Neural cell (in vitro differentiated cells): ENCODE data around the gene SLC22A2. TPM values are rescaled to one million over a fixed set of nuclear protein-coding genes. Genes with fewer than 3 reads are reported as not detected.

ENCODE experiments used
- H2AFZ ChIP-seq: fragments of 200-600, 300-800 bp; sonication (generic), shearing (Covaris generic); 2 replicates; pipeline ENCODE4 v1.6.0; 2014; ENCODE audit warnings: low read depth, mild to moderate bottlenecking, antibody characterized with exemption, low read length, moderate library complexity
- H3F3A ChIP-seq: fragments of 200-600 bp; shearing (Covaris generic); 2 replicates; pipeline ENCODE4 v1.6.1; 2016; ENCODE audit warnings: mild to moderate bottlenecking, moderate library complexity, mixed read lengths, antibody characterized with exemption, low read length; ENCODE audit not compliant: insufficient read depth, poor library complexity, severe bottlenecking
- H3K27ac ChIP-seq: fragments of 200-600, 300-800 bp; sonication (generic), shearing (Covaris generic); 2 replicates; pipeline ENCODE4 v1.5.1; 2014; ENCODE audit warnings: mild to moderate bottlenecking, low read length, moderate library complexity
- H3K27me3 ChIP-seq: fragments of 300-800, 200-600 bp; sonication (generic), shearing (Covaris generic); 2 replicates; pipeline ENCODE4 v1.6.0; 2014; ENCODE audit warnings: mild to moderate bottlenecking, low read depth, low read length, moderate library complexity; ENCODE audit not compliant: insufficient read depth
- H3K36me3 ChIP-seq: fragments of 300-800, 200-600 bp; sonication (generic), shearing (Covaris generic); 2 replicates; pipeline ENCODE4 v1.5.1; 2014; ENCODE audit warnings: mild to moderate bottlenecking, antibody characterized with exemption, low read length, moderate library complexity; ENCODE audit not compliant: insufficient read depth
- H3K4me2 ChIP-seq: fragments of 300-800, 200-600 bp; sonication (generic), shearing (Covaris generic); 2 replicates; pipeline ENCODE4 v1.6.0; 2014; ENCODE audit warnings: mild to moderate bottlenecking, low read length
- H3K4me3 ChIP-seq: fragments of 300-800, 200-600 bp; sonication (generic), shearing (Covaris generic); 2 replicates; pipeline ENCODE4 v1.5.1; 2014; ENCODE audit warnings: mild to moderate bottlenecking, low read length, moderate library complexity
- H3K79me2 ChIP-seq: fragments of 200-600 bp; shearing (Covaris generic); replicated peaks from 2 replicates; pipeline ENCODE4 v1.6.0; 2014; ENCODE audit warnings: mild to moderate bottlenecking, low read length, moderate library complexity; ENCODE audit not compliant: insufficient read depth
- H3K9ac ChIP-seq: fragments of 300-800, 200-600 bp; sonication (generic), shearing (Covaris generic); 2 replicates; pipeline ENCODE4 v1.6.1; 2016; ENCODE audit warnings: mild to moderate bottlenecking, low read length, mixed read lengths
- H3K9me2 ChIP-seq: fragments of 200-600 bp; shearing (Covaris generic); 2 replicates; pipeline ENCODE4 v1.6.1; 2016; ENCODE audit warnings: mild to moderate bottlenecking, low read length, mixed read lengths; ENCODE audit not compliant: insufficient read depth
- H3K9me3 ChIP-seq: fragments of 200-600, 300-800 bp; sonication (generic), shearing (Covaris generic); 2 replicates; pipeline ENCODE4 v1.6.1; 2016; ENCODE audit warnings: mild to moderate bottlenecking, mixed run types, low read length, moderate library complexity, mixed read lengths
- H4K20me1 ChIP-seq: fragments of 200-600 bp; shearing (Covaris generic); 2 replicates; pipeline ENCODE4 v1.6.1; 2016; ENCODE audit warnings: mild to moderate bottlenecking, mixed run types; ENCODE audit not compliant: insufficient read depth
- EP300 ChIP-seq: fragments of 450-650 bp; conservative IDR thresholded peaks from 2 replicates; pipeline ENCODE4 v1.6.1; 2014; ENCODE audit warnings: antibody characterized with exemption, mild to moderate bottlenecking, moderate library complexity; ENCODE audit not compliant: poor library complexity, severe bottlenecking
- EZH2 ChIP-seq: fragments of 200-600, 300-800 bp; shearing (Covaris generic), sonication (generic); IDR thresholded peaks from 2 replicates; pipeline ENCODE4 v1.6.1; 2014; ENCODE audit warnings: antibody characterized with exemption, low read length, borderline replicate concordance, mild to moderate bottlenecking; ENCODE audit not compliant: insufficient read depth, poor library complexity, severe bottlenecking
- MXI1 ChIP-seq: fragments of 450-650 bp; conservative IDR thresholded peaks from 2 replicates; pipeline ENCODE4 v1.6.1; 2014; ENCODE audit warnings: antibody characterized with exemption, mild to moderate bottlenecking; ENCODE audit not compliant: poor library complexity, severe bottlenecking
- POLR2AphosphoS5 ChIP-seq: IDR thresholded peaks from 2 replicates; pipeline ENCODE4 v1.6.1; 2012
- RAD21 ChIP-seq: fragments of 450-650 bp; conservative IDR thresholded peaks from 2 replicates; pipeline ENCODE4 v1.6.1; 2014; ENCODE audit warnings: antibody characterized with exemption, mild to moderate bottlenecking, moderate library complexity
- SMC3 ChIP-seq: fragments of 450-650 bp; conservative IDR thresholded peaks from 2 replicates; pipeline ENCODE4 v1.6.1; 2014; ENCODE audit warnings: antibody characterized with exemption, mild to moderate bottlenecking, moderate library complexity; ENCODE audit not compliant: poor library complexity
- TAF1 ChIP-seq: IDR thresholded peaks from 2 replicates; pipeline ENCODE4 v1.6.1; 2012; ENCODE audit warnings: low read depth
- polyA plus RNA-seq: library from polyadenylated mRNA; depleted of rRNA; stranded (reverse); fragments of >200 nt; gene quantifications from 2 replicates; pipeline ENCODE4 v1.2.3, GENCODE V29; 2014
- TF ChIP-seq, protein P1 (sequence below): fragments of 450-650 bp; IDR thresholded peaks from 2 replicates; pipeline ENCODE4 v1.5.1; 2014; ENCODE audit warnings: antibody characterized with exemption, mild to moderate bottlenecking, moderate library complexity; ENCODE audit not compliant: poor library complexity, severe bottlenecking
- TF ChIP-seq, protein P2 (sequence below): IDR thresholded peaks from 2 replicates; pipeline ENCODE4 v1.6.1; 2012; ENCODE audit warnings: borderline replicate concordance

SLC22A2 gene
- polyA plus RNA-seq, 1 donor from 2014 or later = not detected

DNA sequence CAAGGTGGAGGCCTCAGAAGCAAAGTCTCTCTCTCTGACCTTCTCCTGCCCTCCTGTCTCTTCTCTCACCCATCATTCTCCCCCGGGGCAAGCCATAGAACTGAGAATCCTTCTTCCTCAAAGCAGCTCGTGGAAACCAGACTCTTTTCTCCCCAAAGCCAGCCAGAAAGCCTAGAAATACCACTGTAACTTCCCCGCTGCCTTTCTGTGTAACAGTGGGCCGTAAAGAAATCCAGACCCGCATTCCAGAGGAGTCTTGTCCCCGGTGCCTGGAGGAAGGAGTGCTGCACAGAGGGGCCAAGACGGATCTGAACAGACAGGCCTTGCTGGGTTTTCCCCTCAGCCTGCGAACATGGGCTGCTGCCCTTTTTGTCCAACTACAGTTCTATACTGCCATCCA, 977 bp upstream of the SLC22A2 start:
- TF ChIP-seq MXI1 (no peak), RAD21 (no peak), EP300 (no peak), TAF1 (no peak), SMC3 (no peak), POLR2AphosphoS5 (no peak), EZH2 (no peak)
- TF ChIP-seq, protein P1, sequence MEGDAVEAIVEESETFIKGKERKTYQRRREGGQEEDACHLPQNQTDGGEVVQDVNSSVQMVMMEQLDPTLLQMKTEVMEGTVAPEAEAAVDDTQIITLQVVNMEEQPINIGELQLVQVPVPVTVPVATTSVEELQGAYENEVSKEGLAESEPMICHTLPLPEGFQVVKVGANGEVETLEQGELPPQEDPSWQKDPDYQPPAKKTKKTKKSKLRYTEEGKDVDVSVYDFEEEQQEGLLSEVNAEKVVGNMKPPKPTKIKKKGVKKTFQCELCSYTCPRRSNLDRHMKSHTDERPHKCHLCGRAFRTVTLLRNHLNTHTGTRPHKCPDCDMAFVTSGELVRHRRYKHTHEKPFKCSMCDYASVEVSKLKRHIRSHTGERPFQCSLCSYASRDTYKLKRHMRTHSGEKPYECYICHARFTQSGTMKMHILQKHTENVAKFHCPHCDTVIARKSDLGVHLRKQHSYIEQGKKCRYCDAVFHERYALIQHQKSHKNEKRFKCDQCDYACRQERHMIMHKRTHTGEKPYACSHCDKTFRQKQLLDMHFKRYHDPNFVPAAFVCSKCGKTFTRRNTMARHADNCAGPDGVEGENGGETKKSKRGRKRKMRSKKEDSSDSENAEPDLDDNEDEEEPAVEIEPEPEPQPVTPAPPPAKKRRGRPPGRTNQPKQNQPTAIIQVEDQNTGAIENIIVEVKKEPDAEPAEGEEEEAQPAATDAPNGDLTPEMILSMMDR = no peak
- TF ChIP-seq, protein P2, sequence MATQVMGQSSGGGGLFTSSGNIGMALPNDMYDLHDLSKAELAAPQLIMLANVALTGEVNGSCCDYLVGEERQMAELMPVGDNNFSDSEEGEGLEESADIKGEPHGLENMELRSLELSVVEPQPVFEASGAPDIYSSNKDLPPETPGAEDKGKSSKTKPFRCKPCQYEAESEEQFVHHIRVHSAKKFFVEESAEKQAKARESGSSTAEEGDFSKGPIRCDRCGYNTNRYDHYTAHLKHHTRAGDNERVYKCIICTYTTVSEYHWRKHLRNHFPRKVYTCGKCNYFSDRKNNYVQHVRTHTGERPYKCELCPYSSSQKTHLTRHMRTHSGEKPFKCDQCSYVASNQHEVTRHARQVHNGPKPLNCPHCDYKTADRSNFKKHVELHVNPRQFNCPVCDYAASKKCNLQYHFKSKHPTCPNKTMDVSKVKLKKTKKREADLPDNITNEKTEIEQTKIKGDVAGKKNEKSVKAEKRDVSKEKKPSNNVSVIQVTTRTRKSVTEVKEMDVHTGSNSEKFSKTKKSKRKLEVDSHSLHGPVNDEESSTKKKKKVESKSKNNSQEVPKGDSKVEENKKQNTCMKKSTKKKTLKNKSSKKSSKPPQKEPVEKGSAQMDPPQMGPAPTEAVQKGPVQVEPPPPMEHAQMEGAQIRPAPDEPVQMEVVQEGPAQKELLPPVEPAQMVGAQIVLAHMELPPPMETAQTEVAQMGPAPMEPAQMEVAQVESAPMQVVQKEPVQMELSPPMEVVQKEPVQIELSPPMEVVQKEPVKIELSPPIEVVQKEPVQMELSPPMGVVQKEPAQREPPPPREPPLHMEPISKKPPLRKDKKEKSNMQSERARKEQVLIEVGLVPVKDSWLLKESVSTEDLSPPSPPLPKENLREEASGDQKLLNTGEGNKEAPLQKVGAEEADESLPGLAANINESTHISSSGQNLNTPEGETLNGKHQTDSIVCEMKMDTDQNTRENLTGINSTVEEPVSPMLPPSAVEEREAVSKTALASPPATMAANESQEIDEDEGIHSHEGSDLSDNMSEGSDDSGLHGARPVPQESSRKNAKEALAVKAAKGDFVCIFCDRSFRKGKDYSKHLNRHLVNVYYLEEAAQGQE = no peak
- H3K27ac ChIP-seq = no peak overlapping the region
- H3K4me2 ChIP-seq = no peak overlapping the region
- no peaks in the 10 kb centered on the region for H3K36me3 ChIP-seq
- H3K27me3 ChIP-seq = no peaks in the 10 kb centered on the region
- no peaks in the 10 kb centered on the region for H3K9me2 ChIP-seq
- H3K9me3 ChIP-seq = no peaks in the 10 kb centered on the region
- H4K20me1 ChIP-seq = no peaks in the 10 kb centered on the region
- no peak overlapping the region for H3K4me3 ChIP-seq
- H3K9ac ChIP-seq = no peak overlapping the region
- H3K79me2 ChIP-seq = no peaks in the 10 kb centered on the region
- no peaks in the 10 kb centered on the region for H3F3A ChIP-seq
- H2AFZ ChIP-seq = no peak overlapping the region

DNA sequence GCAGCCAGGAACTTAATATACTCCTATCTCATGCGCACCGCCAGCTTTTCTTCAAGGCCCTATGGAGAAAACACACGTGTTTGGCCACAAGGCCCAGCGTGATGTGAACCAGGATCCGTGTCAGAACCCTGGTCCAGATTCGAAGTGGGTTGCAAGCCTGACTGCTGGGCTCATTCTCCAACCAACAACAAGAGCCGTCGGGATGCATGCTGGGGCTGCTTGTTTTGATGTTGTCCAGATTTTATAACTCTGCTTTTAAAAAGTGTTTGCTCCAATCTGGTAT, 463 bp upstream of the SLC22A2 start:
- H3K27me3 ChIP-seq = no peaks in the 10 kb centered on the region
- H2AFZ ChIP-seq = no peak overlapping the region
- no peaks in the 10 kb centered on the region for H3K36me3 ChIP-seq
- no peaks in the 10 kb centered on the region for H4K20me1 ChIP-seq
- no peaks in the 10 kb centered on the region for H3K79me2 ChIP-seq
- H3K4me2 ChIP-seq = no peak overlapping the region
- no peaks in the 10 kb centered on the region for H3K9me2 ChIP-seq
- H3K9me3 ChIP-seq = no peaks in the 10 kb centered on the region
- H3K4me3 ChIP-seq = no peak overlapping the region
- H3K9ac ChIP-seq = no peak overlapping the region
- no peak overlapping the region for H3K27ac ChIP-seq
- H3F3A ChIP-seq = no peaks in the 10 kb centered on the region
- TF ChIP-seq TAF1 = no peak
- TF ChIP-seq MXI1 = no peak
- TF ChIP-seq, protein P2 = no peak
- no peak for TF ChIP-seq RAD21
- TF ChIP-seq SMC3 = no peak
